Measurements from ENCODE around the gene NDOR1. TPM values are rescaled to one million over a fixed set of nuclear protein-coding genes. Genes with fewer than 3 reads are reported as not detected.

Gene NDOR1
- total RNA-seq, 1 experiment from 2014 or later, result 14.3 TPM

DNA sequence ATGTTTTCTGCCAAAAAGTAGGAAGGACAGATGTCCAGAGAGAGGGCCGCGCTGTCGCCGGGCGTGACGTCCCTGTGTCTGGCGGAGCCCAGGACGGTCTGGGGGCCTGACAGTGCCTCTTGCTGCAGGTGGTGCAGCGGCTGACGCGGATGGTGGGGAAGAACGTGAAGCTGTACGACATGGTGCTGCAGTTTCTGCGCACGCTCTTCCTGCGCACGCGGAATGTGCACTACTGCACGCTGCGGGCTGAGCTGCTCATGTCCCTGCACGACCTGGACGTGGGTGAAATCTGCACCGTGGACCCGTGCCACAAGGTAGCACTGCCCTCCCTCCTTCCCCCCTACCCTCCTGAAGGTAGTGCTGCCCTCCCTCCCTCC lies 57.4 kb downstream of the NDOR1 start:
- DNase-seq (ENCODE audit: low read depth), result no peak

DNA sequence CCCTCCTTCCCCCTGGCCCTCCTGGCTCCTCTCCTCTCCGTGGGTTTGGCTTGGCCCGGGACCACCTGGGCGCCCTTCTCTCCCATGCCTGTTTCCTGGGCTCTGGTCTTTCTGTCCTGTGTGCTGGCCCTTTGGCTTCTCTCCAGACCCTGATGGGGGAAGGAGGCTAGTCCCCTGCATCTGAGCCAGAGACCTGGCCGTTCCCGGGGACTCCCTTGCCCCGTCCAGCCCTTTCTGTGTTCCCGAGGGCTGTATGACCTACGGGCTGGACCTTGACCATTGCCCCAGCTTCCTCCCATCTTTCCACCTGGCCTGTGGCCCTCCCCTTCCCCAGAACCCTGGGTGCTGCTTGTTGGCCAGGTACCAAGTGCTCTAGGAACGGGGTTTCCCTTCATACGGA lies 58.0 kb downstream of the NDOR1 start:
- no peak for DNase-seq (ENCODE audit: low read depth)

- no peak for DNase-seq (ENCODE audit: low read depth)
Measured at GRCh38 chr9:137264067-137264466, 58.6 kb downstream of the NDOR1 start.

DNA sequence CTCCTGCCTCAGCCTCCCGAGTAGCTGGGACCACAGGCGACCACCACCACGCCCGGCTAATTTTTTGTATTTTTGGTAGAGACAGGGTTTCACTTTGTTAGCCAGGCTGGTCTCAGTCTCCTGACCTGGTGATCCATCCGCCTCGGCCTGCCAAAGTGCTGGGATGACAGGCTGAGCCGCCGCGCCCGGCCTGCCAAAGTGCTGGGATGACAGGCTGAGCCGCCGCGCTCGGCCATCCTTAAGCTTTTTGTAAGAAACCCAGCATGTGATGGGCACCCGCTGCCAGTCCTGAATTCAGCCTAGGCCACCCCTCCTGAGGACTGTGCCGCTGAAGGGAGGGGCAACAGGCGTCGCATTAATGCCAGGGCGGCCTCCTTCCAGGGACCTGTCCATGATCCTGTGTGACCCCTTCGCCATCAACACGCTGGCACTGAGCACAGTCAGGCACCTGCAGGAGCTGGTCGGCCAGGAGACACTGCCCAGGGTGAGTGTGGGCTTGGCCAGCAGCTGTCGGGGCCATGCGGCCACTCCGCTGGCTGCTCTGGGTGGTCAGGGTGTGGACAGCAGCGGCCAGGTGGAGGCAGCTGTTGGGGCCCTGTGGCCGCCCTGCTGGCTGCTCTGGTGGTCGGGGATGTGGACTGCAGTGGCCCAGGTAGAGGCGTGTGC lies 60.1 kb downstream of the NDOR1 start:
- no peak for DNase-seq (ENCODE audit: low read depth)

DNA sequence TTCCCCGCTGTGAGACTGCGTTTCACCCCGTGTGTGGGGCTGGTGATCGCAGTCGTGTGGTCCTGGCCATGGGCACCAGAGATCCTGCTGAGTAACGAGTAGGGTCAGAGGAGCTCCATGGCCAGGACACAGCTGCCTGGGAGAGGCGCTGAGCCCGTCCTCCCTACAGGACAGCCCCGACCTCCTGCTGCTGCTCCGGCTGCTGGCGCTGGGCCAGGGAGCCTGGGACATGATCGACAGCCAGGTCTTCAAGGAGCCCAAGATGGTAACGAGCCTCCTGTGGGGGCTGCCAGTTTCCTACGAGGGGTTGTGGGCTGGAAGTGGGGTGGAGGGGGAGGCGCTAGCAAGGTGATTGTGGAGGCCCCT lies 60.6 kb downstream of the NDOR1 start:
- DNase-seq (ENCODE audit: low read depth), result no peak

Other genes starting within 250 kb of the NDOR1 start
- not detected in 2 replicates for gene PTGDS, start 228.2 kb upstream of the NDOR1 start, total RNA-seq (2014; rRNA removed; shearing (Covaris generic))
- gene LCNL1, start 222.7 kb upstream of the NDOR1 start, total RNA-seq (2014; rRNA removed; shearing (Covaris generic)), result not detected in 2 replicates
- gene PAXX, start 213.3 kb upstream of the NDOR1 start, total RNA-seq (2014; rRNA removed; shearing (Covaris generic)), result 60.5 and 66.9 TPM in 2 replicates
- gene CLIC3, start 209.1 kb upstream of the NDOR1 start, total RNA-seq (2014; rRNA removed; shearing (Covaris generic)), result 0.18 and 3.9 TPM in 2 replicates
- gene ABCA2, start 177.5 kb upstream of the NDOR1 start, total RNA-seq (2014; rRNA removed; shearing (Covaris generic)), result 1.2 and 2.2 TPM in 2 replicates
- not detected in 2 replicates for gene FUT7, start 173.6 kb upstream of the NDOR1 start, total RNA-seq (2014; rRNA removed; shearing (Covaris generic))
- gene NPDC1, start 159.5 kb upstream of the NDOR1 start, total RNA-seq (2014; rRNA removed; shearing (Covaris generic)), result 15.9 and 17.4 TPM in 2 replicates
- not detected in 2 replicates for gene ENTPD2, start 151.6 kb upstream of the NDOR1 start, total RNA-seq (2014; rRNA removed; shearing (Covaris generic))
- gene SAPCD2, start 135.1 kb upstream of the NDOR1 start, total RNA-seq (2014; rRNA removed; shearing (Covaris generic)), result 69.8 and 86.6 TPM in 2 replicates
- 6.1 and 12.4 TPM in 2 replicates for gene UAP1L1, start 128.2 kb upstream of the NDOR1 start, total RNA-seq (2014; rRNA removed; shearing (Covaris generic))
- 57.5 and 61.9 TPM in 2 replicates for gene MAN1B1, start 118.7 kb upstream of the NDOR1 start, total RNA-seq (2014; rRNA removed; shearing (Covaris generic))
- 23.0 and 35.4 TPM in 2 replicates for gene DPP7, start 91.0 kb upstream of the NDOR1 start, total RNA-seq (2014; rRNA removed; shearing (Covaris generic))
- 0.06 TPM in 1 of 2 replicates, not detected in the other for gene GRIN1, start 66.5 kb upstream of the NDOR1 start, total RNA-seq (2014; rRNA removed; shearing (Covaris generic))
- gene LRRC26, start 35.6 kb upstream of the NDOR1 start, total RNA-seq (2014; rRNA removed; shearing (Covaris generic)), result not detected in 2 replicates
- not detected in 2 replicates for gene TMEM210, start 33.6 kb upstream of the NDOR1 start, total RNA-seq (2014; rRNA removed; shearing (Covaris generic))
- 11.3 and 23.5 TPM in 2 replicates for gene ANAPC2, start 17.1 kb upstream of the NDOR1 start, total RNA-seq (2014; rRNA removed; shearing (Covaris generic))
- 169 and 188 TPM in 2 replicates for gene SSNA1, start 17.0 kb upstream of the NDOR1 start, total RNA-seq (2014; rRNA removed; shearing (Covaris generic))
- gene TPRN, start 5.0 kb upstream of the NDOR1 start, total RNA-seq (2014; rRNA removed; shearing (Covaris generic)), result 11.7 and 12.8 TPM in 2 replicates
- gene TMEM203, start 52 bp upstream of the NDOR1 start, total RNA-seq (2014; rRNA removed; shearing (Covaris generic)), result 62.3 and 65.4 TPM in 2 replicates
- gene RNF208, start 16.5 kb downstream of the NDOR1 start, total RNA-seq (2014; rRNA removed; shearing (Covaris generic)), result not detected in 2 replicates
- gene CYSRT1, start 19.5 kb downstream of the NDOR1 start, total RNA-seq (2014; rRNA removed; shearing (Covaris generic)), result 0.91 TPM in 1 of 2 replicates, not detected in the other
- gene RNF224, start 21.8 kb downstream of the NDOR1 start, total RNA-seq (2014; rRNA removed; shearing (Covaris generic)), result 0.21 TPM in 1 of 2 replicates, not detected in the other
- not detected in 2 replicates for gene SLC34A3, start 25.2 kb downstream of the NDOR1 start, total RNA-seq (2014; rRNA removed; shearing (Covaris generic))
- 294 and 321 TPM in 2 replicates for gene TUBB4B, start 35.6 kb downstream of the NDOR1 start, total RNA-seq (2014; rRNA removed; shearing (Covaris generic))
- gene STPG3, start 45.6 kb downstream of the NDOR1 start, total RNA-seq (2014; rRNA removed; shearing (Covaris generic)), result not detected in 2 replicates
- 62.2 and 74.7 TPM in 2 replicates for gene NELFB, start 49.6 kb downstream of the NDOR1 start, total RNA-seq (2014; rRNA removed; shearing (Covaris generic))
- gene TOR4A, start 72.0 kb downstream of the NDOR1 start, total RNA-seq (2014; rRNA removed; shearing (Covaris generic)), result 13.4 and 18.7 TPM in 2 replicates
- gene NRARP, start 96.6 kb downstream of the NDOR1 start, total RNA-seq (2014; rRNA removed; shearing (Covaris generic)), result 3.5 and 10.0 TPM in 2 replicates
- 0.86 and 2.3 TPM in 2 replicates for gene EXD3, start 217.5 kb downstream of the NDOR1 start, total RNA-seq (2014; rRNA removed; shearing (Covaris generic))
- gene NOXA1, start 217.7 kb downstream of the NDOR1 start, total RNA-seq (2014; rRNA removed; shearing (Covaris generic)), result not detected in 2 replicates
- not detected in 2 replicates for gene ENTPD8, start 235.7 kb downstream of the NDOR1 start, total RNA-seq (2014; rRNA removed; shearing (Covaris generic))